OCI-LY1 (cell line): ENCODE measurements around the gene TRIM77.
"Not testable (repeated sequence)": the region's sequence is repeated elsewhere in the genome, so short reads cannot be mapped to it uniquely, and the experiment has no call there.

ENCODE experiments used
- CTCF ChIP-seq: fragments of 200-600 bp; sonication (generic), shearing (Covaris generic); IDR thresholded peaks from 2 replicates; pipeline ENCODE4 v1.5.1; 2017; ENCODE audit warnings: mild to moderate bottlenecking, antibody characterized with exemption, low read length, moderate library complexity, mixed read lengths
- EZH2 ChIP-seq: fragments of 200-600 bp; sonication (generic), shearing (Covaris generic); IDR thresholded peaks from 2 replicates; pipeline ENCODE4 v1.8.0; 2017; ENCODE audit warnings: borderline replicate concordance, mixed run types, mild to moderate bottlenecking, antibody characterized with exemption, low read length, moderate library complexity, mixed read lengths

DNA sequence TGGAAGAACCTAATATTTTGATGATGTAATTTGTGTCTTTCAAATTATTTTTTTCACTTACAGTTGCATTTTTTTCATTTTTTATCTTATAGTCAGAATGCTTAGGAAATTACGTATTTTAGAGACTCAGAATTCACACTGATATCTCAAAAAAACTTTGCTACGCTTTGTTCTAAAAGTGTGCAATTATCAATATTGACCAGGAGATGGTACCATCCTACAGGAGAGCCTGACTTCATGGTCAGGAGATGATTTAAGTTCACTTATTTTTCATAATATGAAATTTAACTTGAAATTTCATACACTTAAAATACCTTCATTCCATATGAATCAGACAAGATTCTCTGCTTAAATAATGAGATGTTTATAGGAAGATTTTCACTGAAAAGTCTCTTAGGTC, 34.7 kb upstream of the TRIM77 start:
- TF ChIP-seq CTCF: peak; percentile 21; the same call in 1 of the 2 replicates
- TF ChIP-seq EZH2: not testable (repeated sequence)
